Measurements from ENCODE around the gene C3orf52. TPM values are rescaled to one million over a fixed set of nuclear protein-coding genes. Genes with fewer than 3 reads are reported as not detected.

The C3orf52 gene
- total RNA-seq, 4 donors from 2014 or later = 5.7 to 12.7 (median 9.5) TPM

- peak overlapping the region in 1 of 4 donors; percentile 10 for H3K27ac ChIP-seq
- TF ChIP-seq POLR2A (IDR thresholded peaks at IDR 0.05) (no peak), CTCF (IDR thresholded peaks at IDR 0.05) (no peak)
- intact Hi-C loops (cut with DNase I) = no loop called here
- no peaks in the 10 kb centered on the region for H3K27me3 ChIP-seq
- no peaks in the 10 kb centered on the region for H3K9me3 ChIP-seq
- WGBS, 2 donors = 13 to 24% methylated on average over 4 of the region's 4 CpGs
- no peak overlapping the region for H3K4me3 ChIP-seq
- no peak for DNase-seq
- peaks cover 0 to 4% (median 0%) of the 10 kb centered on the region in 3 donors for H3K36me3 ChIP-seq
- H3K4me1 ChIP-seq = peaks cover 0 to 13% (median 0%) of the 10 kb centered on the region in 3 donors
Measured at GRCh38 chr3:112097378-112097777, 11.2 kb downstream of the C3orf52 start.

GRCh38 chr3:112101916-112102315 is 15.7 kb downstream of the C3orf52 start:
- H3K9me3 ChIP-seq = no peaks in the 10 kb centered on the region
- WGBS, 2 donors = 62 to 75% methylated on average over 2 of the region's 2 CpGs
- H3K4me3 ChIP-seq = no peak overlapping the region
- intact Hi-C loops (cut with DNase I) = no loop called here
- H3K4me1 ChIP-seq = peaks cover 0 to 8% (median 0%) of the 10 kb centered on the region in 3 donors
- DNase-seq = no peak
- H3K27ac ChIP-seq = no peak overlapping the region
- H3K36me3 ChIP-seq = peaks cover 0 to 35% (median 0%) of the 10 kb centered on the region in 3 donors
- H3K27me3 ChIP-seq = no peaks in the 10 kb centered on the region
- TF ChIP-seq POLR2A (IDR thresholded peaks at IDR 0.05) = no peak
- no peak for TF ChIP-seq CTCF (IDR thresholded peaks at IDR 0.05)

GRCh38 chr3:112104774-112105173 is 18.6 kb downstream of the C3orf52 start:
- no peak for DNase-seq
- no peak overlapping the region for H3K27ac ChIP-seq
- 69 to 71% methylated on average over 2 of the region's 2 CpGs for WGBS, 2 donors

GRCh38 chr3:112109322-112109721 is 23.1 kb downstream of the C3orf52 start:
- no peak overlapping the region for H3K27ac ChIP-seq

More at GRCh38 chr3:112104774-112105173, 18.6 kb downstream of the C3orf52 start:
- Histone ChIP-seq H3K4me1 (no peaks in the 10 kb centered on the region), H3K9me3 (no peaks in the 10 kb centered on the region), H3K27me3 (no peaks in the 10 kb centered on the region), H3K36me3 (peaks cover 0 to 45% (median 0%) of the 10 kb centered on the region in 3 donors), H3K4me3 (no peak overlapping the region)
- TF ChIP-seq POLR2A (IDR thresholded peaks at IDR 0.05) = no peak
- no peak for TF ChIP-seq CTCF (IDR thresholded peaks at IDR 0.05)
- intact Hi-C loops (cut with DNase I) = no loop called here

More at GRCh38 chr3:112109322-112109721, 23.1 kb downstream of the C3orf52 start:
- TF ChIP-seq CTCF (IDR thresholded peaks at IDR 0.05) (no peak), POLR2A (IDR thresholded peaks at IDR 0.05) (no peak)
- no peaks in the 10 kb centered on the region for H3K4me1 ChIP-seq
- whole genome bisulfite sequencing, 2 donors = 60 to 65% methylated on average over 5 of the region's 5 CpGs
- H3K36me3 ChIP-seq = peaks cover 0 to 63% (median 0%) of the 10 kb centered on the region in 3 donors
- H3K27me3 ChIP-seq = no peaks in the 10 kb centered on the region
- H3K4me3 ChIP-seq = no peak overlapping the region
- intact Hi-C loops (cut with DNase I) = no loop called here
- H3K9me3 ChIP-seq = no peaks in the 10 kb centered on the region
- no peak for DNase-seq
